H1 (cell line): ENCODE results near the gene PLP2. TPM values are rescaled to one million over a fixed set of nuclear protein-coding genes. Genes with fewer than 3 reads are reported as not detected.

Experiments used
- CEBPB ChIP-seq: IDR thresholded peaks from 2 replicates; pipeline ENCODE4 v1.6.1; 2012; ENCODE audit warnings: low read depth, low read length
- CREB1 ChIP-seq: IDR thresholded peaks from 2 replicates; pipeline ENCODE4 v1.6.1; 2012; ENCODE audit warnings: inconsistent platforms
- CTCF ChIP-seq, 3 experiments: IDR thresholded peaks; 1 replicate in 2 of 3; 2 replicates in 1 of 3; pipeline versions ENCODE4 v1.5.1 to v1.6.1; 2011; ENCODE audit warnings: low read length in 3 of 3, mild to moderate bottlenecking in 3 of 3, inconsistent platforms in 2 of 3, low read depth in 1 of 3, moderate library complexity in 1 of 3; ENCODE audit not compliant: insufficient read depth in 1 of 3; ENCODE audit errors: control extremely low read depth in 1 of 3
- EGR1 ChIP-seq: IDR thresholded peaks from 2 replicates; pipeline ENCODE4 v1.6.1; 2011; ENCODE audit warnings: low read depth, low read length, borderline replicate concordance
- EP300 ChIP-seq, 2 experiments: IDR thresholded peaks; 1 replicate in 1 of 2; 2 replicates in 1 of 2; pipeline ENCODE4 v1.6.1; 2011 to 2012; ENCODE audit warnings: low read depth in 2 of 2, low read length in 2 of 2, mild to moderate bottlenecking in 2 of 2, borderline replicate concordance in 1 of 2, inconsistent platforms in 1 of 2, moderate library complexity in 1 of 2
- GABPA ChIP-seq: IDR thresholded peaks from 2 replicates; pipeline ENCODE4 v1.6.1; 2011; ENCODE audit warnings: mild to moderate bottlenecking, low read length, moderate library complexity, borderline replicate concordance; ENCODE audit not compliant: insufficient read depth
- NRF1 ChIP-seq: IDR thresholded peaks from 2 replicates; pipeline ENCODE4 v1.6.1; 2011; ENCODE audit warnings: mild to moderate bottlenecking, low read depth, low read length, improper control_type of control experiment
- RAD21 ChIP-seq, 2 experiments: IDR thresholded peaks in 1 of 2; conservative IDR thresholded peaks in 1 of 2; 2 replicates each; pipeline ENCODE4 v1.6.1; 2011; ENCODE audit warnings: low read depth in 2 of 2, low read length in 2 of 2, improper control_type of control experiment in 1 of 2, inconsistent platforms in 1 of 2, mild to moderate bottlenecking in 1 of 2, moderate library complexity in 1 of 2
- SP4 ChIP-seq: IDR thresholded peaks from 2 replicates; pipeline ENCODE4 v1.6.1; 2012; ENCODE audit warnings: low read length, inconsistent platforms
- polyA plus RNA-seq, 7 experiments: library from polyadenylated mRNA; depleted of rRNA in 3 of 7; stranded (reverse) in 5 of 7; unstranded in 2 of 7; fragments of >200 nt in 5 of 7; fragments of 200-250 nt in 2 of 7; gene quantifications; 1 replicate in 5 of 7; 2 replicates in 1 of 7; 4 replicates in 1 of 7; pipeline versions ENCODE4 v1.2.1 to v1.2.3, GENCODE V29; 2011 to 2013; ENCODE audit warnings: missing spikeins in 2 of 7, mixed read lengths in 2 of 7
- total RNA-seq: library from RNA; stranded (reverse); fragmentation: NEBNext Ultra II Directional; extraction: Animal tissue kit (Norgen Biotek cat#: 25700); gene quantifications from 2 replicates; pipeline ENCODE4 v1.2.1, GENCODE V29; 2021

PLP2 gene
- total and polyA plus RNA-seq, 2 of the 8 experiments (the other 6 are each of a cell fraction or from before 2014, with no cell fraction given) = 10.3 to 23.4 TPM

DNA sequence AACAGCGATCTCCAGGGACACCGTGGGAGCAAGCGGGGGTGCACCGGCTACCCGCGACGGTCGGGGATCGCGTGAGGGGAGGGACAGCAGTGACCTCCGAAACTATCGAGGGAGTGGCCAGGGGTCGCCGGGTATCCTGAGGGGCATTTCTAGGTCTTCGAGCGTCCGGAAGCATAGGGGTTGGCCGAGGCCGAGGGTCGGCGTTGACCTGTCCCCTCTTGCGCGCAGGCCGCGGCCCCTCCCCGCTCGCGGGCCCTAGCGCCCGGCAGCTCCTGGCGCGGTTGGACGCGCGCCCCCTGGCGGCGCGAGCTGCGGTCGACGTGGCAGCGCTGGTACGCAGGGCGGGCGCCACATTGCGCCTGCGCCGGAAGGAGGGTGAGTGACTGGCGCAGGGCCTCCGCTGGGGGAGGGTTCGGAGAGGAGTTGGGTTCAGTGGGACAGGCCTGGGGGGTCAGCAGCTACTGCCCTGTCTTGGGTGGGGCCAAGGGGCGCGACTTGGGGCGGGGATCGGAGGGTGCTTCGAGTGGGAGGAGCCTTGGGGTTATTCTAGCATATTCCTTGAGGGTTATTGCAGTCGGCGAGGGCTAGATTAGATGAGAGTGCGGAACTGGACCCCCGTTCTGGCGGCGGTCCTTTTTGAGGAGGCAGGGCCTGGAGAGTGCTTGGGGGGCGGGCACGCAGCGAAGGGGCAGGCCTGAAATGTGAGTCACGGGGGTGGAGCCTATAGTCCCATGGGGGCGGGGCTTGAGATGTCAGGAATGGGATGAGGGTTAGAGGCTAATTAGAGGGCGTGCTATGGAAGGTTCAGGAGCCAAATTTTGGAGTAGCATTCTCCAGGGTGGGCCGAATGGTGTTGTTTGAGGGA is 7.9 kb upstream of the PLP2 start (continued):
- TF ChIP-seq SP4 = no peak
- no peak for TF ChIP-seq GABPA
- peak; percentile 20 to 60; a peak in 2 of 4 replicates for TF ChIP-seq RAD21 (IDR thresholded peaks at IDR 0.05 in 1 of 2, conservative IDR thresholded peaks at IDR 0.05 in 1 of 2; ENCODE audit: low read depth in 2 of 2, low read length in 2 of 2)
- TF ChIP-seq CTCF (IDR thresholded peaks at IDR 0.05; ENCODE audit: control extremely low read depth in 1 of 3, insufficient read depth in 1 of 3, low read depth in 1 of 3, low read length in 3 of 3) = peak in 2 of 3 experiments; percentile 70 to 73; a peak in 3 of 4 replicates
- peak; percentile 73 for TF ChIP-seq CREB1
- no peak for TF ChIP-seq CEBPB
- TF ChIP-seq EGR1 = no peak
- peak; percentile 66 for TF ChIP-seq NRF1
- TF ChIP-seq EP300 (IDR thresholded peaks at IDR 0.05; ENCODE audit: borderline replicate concordance in 1 of 2, low read depth in 2 of 2, low read length in 2 of 2) = no peak
